NCI-H2081 (cell line): ENCODE data around the gene ZNF862.
A peak's percentile ranks its signal among the peaks of the same experiment; 100 is the strongest.

ENCODE experiments used
- DNase-seq, 2 experiments: peaks; one replicate each; lab custom pipeline; 2025; lab: John Stamatoyannopoulos, UW

ZNF862 gene

DNA sequence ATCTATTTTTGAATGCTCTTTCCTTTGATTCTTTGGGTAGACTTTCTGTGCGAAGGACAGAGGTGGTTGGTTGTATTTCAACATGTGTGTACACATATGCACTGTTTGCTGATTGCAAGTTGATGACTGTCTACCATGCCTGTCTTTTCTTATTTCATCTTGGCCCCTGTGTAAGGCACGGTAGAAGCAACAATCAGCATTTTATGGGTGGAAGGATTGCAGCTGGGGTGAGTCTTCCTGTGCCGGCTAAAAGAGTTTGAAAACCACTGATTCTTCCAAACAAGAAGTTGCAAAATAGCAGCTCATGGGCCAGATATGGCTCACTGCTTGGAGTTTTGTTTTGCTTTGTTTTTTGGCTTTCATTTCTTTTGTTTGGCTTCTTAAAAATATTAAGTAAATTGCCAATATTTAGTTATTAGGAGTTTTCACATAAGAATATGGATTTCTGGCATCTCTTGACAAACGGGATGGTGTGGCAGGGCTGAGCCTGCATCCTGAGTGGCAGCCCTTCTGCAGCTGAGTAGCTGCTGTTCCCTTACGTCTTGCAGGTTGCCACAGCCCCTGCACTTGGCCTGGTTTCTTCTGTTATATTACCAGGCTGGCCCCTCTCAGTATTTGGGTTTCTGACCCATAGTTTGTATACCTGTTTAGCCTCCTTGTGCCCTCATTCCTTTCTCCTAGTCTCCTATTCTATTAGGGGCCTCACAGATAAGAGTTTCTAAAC lies 7.2 kb downstream of the ZNF862 start:
- DNase-seq = no peak

DNA sequence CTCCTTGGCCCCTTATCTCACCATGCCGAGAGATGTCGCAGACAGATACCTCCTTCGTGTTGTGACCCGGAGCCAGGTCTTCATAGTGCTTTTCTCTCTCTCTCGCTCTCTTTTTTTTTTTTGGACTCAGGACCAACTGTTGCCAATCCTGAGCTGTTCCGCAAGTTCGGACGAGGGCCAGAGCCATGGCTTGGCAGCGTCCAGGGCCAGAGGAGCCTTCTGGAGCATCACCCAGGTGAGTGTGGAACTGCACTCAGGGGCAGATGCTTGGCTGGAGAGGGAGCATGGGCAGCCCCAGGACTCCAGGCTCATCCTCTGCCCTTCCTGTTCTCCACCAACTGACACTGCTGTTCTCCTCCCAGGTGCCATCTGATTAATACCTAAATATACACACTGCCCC lies 7.8 kb downstream of the ZNF862 start:
- DNase-seq = no peak

DNA sequence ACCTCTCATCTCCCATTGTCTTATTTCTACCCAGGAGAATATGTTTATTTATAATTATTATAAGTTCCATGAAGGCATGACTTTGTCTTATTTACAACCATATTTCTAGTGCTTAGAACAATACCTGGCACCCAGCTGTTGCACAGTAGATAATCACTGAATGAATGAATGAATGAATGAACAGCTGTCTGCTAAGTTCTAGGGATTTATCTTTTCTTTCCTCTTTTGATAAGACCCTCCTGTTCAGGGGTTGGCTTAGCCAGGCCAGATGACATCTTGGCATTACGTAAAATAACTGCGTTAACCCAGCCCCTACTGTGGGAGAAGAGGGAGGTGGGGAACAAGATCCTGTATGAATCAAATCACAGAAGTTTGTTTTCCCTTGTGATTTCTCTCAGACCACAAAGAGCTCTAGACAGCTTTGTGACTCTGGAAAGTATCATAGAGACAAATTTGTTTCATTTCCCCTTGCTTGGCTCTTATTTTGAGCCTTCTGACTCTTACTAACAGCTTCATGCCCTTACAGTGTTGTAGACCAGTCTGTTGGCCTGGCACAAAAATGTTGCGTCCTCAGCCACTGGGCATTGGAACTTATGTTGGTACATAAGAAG lies 8.4 kb downstream of the ZNF862 start:
- no peak for DNase-seq

DNA sequence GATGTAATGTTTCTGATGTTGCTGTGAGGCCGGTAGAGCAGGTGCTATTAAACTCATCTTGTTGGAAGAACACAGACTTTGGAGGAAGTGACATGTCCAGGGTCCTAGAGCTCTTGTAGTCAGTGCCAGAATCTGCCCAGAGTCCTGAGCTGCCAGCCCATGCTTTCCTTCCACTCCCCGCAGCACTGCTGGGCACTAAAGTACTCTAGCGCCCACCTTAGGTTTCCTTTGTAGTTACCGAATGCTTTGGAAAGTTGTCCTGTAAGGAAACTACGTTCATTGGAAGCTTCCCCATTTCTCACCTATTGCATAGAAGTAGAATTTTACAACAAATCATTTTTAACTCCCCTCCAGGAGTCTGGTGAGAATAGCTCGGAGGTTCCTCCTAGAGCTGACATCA lies 11.0 kb downstream of the ZNF862 start:
- no peak for DNase-seq

DNA sequence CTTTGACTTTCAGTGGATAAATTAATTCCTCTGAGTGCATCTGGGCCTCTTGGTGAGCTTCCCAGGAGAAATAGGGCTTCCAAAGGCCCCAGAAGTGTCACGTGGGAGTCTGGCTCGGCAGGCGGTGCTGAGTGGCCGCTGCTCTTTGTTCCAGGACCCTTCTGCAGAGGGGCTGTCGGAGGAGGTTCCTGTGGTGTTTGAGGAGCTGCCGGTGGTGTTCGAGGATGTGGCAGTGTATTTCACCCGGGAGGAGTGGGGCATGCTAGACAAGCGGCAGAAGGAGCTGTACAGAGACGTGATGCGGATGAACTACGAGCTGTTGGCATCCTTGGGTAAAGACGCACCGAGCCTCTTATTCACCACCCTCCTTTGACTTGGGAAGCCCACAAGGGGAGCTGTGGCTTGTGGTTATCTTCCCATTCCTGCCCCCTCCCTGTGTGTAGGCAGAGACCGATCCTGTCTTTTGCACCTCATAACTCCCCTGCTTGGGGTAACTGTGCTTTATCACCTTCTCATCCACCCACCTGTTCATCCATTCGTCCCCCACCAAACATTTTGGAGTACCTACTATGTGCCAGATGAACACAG lies 11.9 kb downstream of the ZNF862 start:
- DNase-seq = no peak

DNA sequence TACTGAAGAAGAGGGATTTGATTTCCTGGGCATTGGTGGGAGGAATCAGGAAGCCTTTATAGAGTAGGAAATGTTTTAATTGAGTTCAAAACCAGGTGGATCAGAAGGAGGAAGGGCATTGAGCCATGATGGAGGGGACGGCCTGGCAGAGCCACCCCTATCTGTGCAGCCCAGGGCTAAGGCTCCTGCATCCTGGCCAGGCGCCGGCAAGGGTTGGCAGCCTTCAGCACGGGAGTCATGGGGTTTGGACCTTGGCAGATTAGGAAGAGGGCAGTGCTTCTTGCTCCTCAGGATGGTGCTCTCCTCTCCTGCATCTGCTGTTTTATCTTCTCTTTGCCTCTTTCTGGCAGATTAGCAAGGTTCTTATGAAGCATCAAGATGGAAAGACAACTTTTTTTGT lies 12.5 kb downstream of the ZNF862 start:
- DNase-seq = no peak

DNA sequence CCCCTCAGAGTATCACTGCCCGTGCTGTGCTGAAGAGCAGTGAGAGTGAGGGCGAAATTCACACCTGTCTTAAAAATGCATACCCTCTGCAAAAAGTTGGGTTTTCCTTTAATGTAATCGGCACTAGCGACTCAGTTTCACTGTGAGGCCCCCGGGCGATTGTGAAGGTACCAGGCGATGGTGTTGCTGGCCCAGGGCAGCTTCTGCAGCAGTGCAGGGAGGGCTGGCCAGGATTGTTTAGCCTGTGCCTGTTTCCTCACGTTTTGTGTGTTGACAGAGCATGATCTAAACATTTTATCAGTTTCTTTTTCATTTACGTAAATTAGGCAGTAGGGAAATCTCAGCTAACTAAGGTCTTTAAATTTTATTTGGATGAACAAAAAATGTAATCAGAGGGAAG lies 13.3 kb downstream of the ZNF862 start:
- no peak for DNase-seq

DNA sequence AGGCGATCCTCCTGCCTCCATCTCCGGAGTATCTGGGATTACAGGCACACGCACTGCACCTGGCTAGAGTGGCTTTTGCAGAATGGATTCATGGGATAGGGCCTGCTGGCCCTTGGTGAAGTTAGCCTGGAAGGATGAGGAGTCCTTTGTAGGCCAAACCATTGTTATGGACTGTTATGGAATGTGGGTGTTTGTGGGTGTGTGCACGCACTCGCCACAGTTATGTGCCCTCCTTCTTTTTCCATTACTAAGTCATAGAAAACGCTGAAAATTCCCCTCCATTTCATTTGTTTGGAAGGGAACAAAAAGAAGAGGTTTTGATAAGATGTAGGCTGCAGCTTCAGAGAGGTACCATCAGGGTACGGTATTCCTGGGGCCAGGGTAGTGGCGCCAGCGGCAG lies 15.0 kb downstream of the ZNF862 start:
- DNase-seq = no peak

DNA sequence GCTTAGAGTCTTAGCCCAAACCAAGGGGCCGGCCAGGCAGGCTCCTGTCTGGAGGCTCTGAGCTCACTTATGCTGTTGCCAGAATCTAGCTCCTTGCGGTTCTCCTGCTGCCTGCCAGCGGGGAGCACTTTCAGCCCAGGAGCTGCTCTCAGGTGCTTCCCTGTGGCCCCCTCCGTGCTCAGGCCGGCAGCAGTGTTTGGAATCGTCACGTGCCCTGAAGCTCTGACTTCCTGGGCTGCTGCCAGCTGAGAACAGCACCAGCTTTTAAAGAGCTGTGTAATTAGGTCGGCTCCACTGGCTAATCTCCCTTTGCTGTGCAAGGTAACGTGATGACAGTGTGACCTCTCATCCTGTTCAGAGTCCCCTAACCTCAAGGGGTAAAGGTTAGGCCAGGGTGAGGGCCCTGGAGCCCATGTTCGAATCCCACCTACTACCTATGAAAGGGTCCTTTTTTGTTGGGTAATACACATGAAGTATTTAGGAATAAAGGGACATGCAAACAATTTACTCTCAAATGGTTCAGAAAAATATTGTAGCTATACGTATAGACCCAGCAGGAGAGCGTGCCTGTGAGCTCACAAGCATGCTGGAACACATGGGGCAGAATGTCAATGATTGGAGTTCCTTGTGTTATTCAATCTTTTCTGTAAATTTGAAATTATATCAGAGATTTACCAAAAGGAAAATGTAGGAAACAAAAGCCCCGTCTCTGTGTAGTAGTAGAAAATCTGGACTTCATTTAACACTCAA lies 16.6 kb downstream of the ZNF862 start:
- DNase-seq = peak; percentile 94 to 98

DNA sequence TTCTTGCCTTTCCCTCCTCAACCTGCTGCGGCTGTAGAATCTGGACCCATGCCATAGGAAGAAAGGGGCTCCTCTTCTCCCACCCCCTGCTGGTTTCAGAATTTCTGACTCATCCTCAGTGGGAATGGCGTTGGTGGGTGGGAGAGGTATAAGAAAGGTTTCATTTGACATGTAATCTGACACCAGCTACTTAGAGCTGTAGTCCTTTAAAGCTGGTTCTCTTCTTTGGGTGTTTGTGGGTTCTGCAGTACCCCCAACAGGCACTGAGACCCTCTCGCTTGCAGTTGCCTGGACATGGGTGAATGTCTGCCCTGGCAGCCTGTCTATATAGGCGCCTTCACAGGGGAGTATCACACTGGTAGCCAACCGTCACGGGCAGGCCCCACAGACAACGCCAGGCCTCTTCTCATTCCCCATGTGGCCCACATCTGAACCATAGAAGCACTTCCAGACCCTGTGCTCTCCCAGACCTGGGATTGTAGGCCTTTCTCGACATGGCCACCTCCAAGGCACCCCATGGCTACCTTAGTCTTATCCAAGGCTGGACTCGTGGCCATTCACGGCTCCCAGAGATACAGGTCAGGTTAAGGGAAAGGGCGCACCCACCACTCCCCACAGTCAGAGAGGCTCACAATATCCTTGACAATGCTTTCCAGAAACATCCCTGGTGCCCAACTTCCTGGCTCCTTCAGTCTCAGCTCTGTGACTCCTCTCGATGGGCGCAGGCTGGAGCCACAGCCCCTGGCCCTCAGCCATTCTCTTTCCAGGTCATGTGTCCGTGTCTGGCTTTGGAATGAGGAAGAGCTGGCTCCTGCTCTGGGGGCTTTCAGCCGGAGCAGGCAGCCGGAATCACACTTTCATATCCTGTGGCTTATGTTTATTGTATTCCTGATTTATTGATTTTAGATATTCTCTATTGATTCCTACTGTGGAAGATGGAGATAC lies 17.5 kb downstream of the ZNF862 start:
- DNase-seq = peak; percentile 15 to 37

DNA sequence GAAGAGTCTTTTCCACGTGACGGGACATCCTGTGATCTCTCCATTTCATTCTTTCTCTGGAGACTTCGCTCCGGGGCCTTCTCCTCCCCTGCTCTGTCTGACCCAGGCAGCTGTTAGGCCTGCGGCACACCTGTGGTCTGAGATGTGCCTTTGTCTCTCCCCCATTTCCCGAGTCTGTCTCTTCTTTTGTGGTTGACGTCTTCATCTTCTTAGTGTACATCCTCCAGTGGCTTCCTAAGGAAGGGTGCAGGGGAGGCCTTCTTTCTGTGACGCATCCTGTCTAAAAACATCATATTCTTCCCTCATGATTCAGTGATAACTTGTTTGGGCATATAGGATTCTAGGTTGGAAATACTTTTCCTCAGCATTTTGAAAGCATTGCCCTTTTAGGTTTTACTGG lies 18.4 kb downstream of the ZNF862 start:
- DNase-seq = no peak

DNA sequence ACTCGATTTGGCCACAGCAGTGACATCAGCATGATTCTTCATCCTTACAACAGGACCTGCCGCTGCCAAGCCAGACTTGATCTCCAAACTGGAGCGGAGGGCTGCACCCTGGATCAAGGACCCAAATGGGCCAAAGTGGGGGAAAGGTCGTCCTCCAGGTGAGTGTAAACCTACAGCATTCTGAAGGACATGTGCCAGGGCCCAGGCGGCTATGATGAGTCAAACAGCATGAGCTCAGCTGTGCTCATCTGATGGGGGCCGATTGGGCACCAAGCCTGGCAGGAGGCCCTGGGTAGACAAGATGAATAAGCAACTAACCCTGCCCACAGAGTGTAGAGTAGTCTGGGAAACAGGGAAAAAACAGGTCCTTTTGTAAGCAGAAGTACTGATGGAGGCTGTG lies 21.2 kb downstream of the ZNF862 start:
- DNase-seq = no peak

DNA sequence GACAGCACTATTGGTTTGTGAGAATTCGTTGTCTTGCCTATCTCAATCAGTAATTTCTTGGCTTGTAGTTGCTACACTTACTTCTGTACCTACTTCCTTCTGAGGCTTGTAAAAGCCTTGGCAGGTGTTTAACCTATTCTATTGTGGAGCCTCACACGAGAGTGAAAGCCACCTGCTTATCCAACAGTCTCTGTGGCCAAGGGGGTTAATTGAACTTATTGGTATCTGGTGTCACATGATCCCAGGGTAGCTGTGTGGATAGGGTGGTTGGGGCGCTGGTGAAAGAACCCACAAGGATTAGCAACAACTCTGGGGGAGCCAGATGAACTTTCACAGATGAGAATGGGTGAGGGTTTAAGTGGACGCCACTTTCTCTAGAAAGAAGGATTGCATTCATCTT lies 21.7 kb downstream of the ZNF862 start:
- no peak for DNase-seq

DNA sequence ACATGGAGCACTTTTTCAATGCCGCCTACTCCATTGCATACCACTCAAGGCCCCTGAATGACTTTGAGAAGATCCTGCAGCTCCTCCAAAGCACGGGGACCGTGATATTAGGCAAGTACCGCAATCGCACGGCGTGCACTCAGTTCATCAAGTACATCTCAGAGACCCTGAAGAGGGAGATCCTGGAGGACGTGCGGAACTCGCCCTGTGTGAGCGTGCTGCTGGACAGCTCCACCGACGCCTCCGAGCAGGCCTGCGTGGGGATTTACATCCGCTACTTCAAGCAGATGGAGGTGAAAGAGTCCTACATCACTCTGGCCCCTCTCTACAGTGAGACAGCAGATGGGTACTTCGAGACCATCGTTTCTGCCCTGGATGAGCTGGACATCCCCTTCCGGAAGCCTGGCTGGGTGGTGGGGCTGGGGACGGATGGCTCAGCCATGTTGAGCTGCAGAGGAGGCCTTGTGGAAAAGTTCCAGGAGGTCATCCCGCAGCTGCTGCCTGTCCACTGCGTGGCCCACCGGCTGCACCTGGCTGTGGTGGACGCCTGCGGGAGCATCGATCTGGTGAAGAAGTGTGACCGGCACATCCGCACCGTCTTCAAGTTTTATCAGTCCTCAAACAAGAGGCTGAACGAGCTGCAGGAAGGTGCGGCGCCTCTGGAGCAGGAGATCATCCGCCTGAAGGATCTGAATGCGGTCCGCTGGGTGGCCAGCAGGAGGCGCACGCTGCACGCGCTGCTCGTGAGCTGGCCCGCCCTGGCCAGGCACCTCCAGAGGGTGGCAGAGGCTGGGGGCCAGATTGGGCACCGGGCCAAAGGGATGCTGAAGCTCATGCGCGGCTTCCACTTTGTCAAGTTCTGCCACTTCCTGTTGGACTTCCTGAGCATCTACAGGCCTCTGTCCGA lies 22.9 kb downstream of the ZNF862 start:
- DNase-seq = no peak

DNA sequence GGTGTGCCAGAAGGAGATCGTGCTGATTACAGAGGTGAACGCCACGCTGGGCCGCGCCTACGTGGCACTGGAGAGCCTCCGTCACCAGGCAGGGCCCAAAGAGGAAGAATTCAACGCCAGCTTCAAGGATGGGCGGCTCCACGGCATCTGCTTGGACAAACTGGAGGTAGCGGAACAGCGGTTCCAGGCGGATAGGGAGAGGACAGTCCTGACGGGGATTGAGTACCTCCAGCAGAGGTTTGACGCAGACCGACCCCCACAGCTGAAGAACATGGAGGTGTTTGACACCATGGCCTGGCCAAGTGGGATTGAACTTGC lies 23.5 kb downstream of the ZNF862 start:
- DNase-seq = no peak

DNA sequence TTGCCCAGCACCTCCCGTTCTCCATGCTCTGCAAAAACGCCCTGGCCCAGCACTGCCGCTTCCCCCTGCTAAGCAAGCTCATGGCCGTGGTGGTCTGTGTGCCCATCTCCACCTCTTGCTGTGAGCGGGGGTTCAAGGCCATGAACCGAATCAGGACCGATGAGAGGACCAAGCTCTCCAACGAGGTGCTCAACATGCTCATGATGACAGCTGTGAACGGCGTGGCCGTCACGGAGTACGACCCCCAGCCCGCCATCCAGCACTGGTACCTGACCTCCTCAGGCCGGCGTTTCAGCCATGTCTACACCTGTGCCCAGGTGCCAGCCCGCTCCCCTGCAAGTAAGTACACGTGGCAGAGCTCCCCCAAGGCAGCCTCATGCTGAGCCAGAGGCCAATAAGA lies 24.0 kb downstream of the ZNF862 start:
- no peak for DNase-seq

DNA sequence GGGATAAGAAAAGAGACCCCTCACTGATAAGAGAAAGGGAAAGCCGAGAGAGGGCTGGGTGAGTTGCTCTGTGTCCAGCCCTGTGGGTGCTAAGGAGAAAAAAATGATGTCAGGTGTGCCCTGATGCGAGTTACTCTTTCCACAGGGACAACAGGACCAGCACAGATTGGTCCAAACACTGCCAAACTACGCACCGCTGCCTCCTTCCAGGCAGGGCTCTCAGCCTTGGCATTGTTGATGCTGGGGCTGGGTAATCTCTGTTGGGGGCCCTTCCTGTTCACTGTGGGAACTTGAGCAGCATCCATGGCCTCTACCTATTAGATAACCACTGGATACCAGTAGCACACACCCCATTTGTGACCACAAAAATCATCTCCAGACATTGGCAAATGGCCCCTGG lies 25.3 kb downstream of the ZNF862 start:
- DNase-seq = peak in 1 of 2 experiments; percentile 36

DNA sequence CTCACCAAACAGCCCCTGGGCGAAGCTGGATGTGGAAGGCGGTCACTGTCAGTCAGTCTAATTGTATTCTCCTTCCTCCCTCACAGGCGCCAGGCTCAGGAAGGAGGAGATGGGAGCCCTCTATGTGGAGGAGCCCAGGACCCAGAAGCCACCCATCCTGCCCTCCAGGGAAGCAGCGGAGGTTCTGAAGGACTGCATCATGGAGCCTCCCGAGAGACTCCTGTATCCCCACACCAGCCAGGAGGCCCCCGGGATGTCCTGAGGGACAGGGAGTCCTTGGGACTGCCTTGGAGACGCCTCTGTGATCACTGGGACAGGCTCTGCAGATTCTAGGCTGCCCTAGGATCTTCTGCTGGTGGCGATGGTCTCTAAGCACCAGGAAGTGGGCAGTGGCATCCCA lies 25.8 kb downstream of the ZNF862 start:
- no peak for DNase-seq

DNA sequence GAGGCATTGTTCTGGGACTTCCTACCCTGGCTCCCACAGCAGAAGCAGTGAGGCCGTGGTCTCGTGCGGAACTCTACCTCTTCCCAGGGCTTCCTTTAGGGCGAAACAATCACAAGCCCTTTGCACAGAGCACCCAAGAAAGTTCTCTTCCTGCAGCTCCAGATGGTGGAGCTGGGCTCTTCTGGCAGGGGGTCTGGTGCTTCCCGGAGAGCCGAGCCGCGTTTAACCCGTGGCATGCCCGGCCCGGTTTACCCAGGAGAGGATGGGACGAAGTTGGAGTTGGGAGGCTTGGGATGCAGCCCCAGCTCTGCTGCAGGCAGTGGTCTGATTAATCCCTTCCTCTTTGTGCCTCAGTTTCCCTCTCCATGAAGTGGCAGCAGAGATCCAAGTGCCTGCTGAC lies 26.6 kb downstream of the ZNF862 start:
- no peak for DNase-seq

DNA sequence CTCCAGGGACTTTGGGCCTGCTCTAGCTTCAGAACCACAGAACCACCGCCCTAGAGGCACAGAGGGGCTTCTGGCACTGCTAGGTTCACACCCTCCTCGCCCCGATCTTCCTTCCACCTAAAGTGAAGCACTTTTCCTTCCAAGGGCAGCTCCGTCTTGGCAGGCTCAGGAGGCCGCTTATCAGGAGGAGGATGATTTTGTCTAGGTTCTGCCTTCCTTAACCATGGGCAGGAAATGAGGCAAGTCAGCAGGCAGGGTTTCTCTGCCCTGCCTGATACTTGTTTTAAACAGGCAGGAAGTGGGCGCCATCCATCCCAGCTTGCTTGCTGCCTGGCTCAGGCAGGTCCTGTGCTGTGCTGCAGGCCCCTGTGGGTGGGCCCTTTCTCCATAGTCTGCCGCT lies 27.3 kb downstream of the ZNF862 start:
- DNase-seq = no peak
